HG03280 (cell line): ENCODE measurements around the gene C1orf141.
A peak's percentile ranks its signal among the peaks of the same experiment; 100 is the strongest.
"Not testable (repeated sequence)": the region's sequence is repeated elsewhere in the genome, so short reads cannot be mapped to it uniquely, and the experiment has no call there.

Source experiments
- ATAC-seq: cut with Tn5 transposase; IDR thresholded peaks from one replicate; pipeline ENCODE4 v1.9.1; 2021; ENCODE audit warnings: mild to moderate bottlenecking, moderate library complexity; ENCODE audit not compliant: unreplicated experiment

C1orf141 gene

GRCh38 chr1:67143966-67144365 lies 9.2 kb upstream of the C1orf141 start:
- ATAC-seq: no peak

GRCh38 chr1:67142931-67143330 lies 8.2 kb upstream of the C1orf141 start:
- ATAC-seq: no peak

- not testable (repeated sequence) for ATAC-seq
Measured at GRCh38 chr1:67141832-67142231, 7.1 kb upstream of the C1orf141 start.

GRCh38 chr1:67140460-67140859 lies 5.7 kb upstream of the C1orf141 start:
- ATAC-seq: no peak

GRCh38 chr1:67138813-67139499 lies 4.2 kb upstream of the C1orf141 start:
- ATAC-seq: no peak

GRCh38 chr1:67137307-67137753 lies 2.6 kb upstream of the C1orf141 start:
- ATAC-seq: no peak

- ATAC-seq: no peak
Measured at GRCh38 chr1:67135354-67135753, 584 bp upstream of the C1orf141 start.

- no peak for ATAC-seq
Measured at GRCh38 chr1:67133177-67133576, 1.6 kb downstream of the C1orf141 start.

- ATAC-seq: no peak
Measured at GRCh38 chr1:67130673-67131072, 4.1 kb downstream of the C1orf141 start.

- ATAC-seq: no peak
Measured at GRCh38 chr1:67126974-67127373, 7.8 kb downstream of the C1orf141 start.

GRCh38 chr1:67126111-67126746 lies 8.5 kb downstream of the C1orf141 start:
- no peak for ATAC-seq

GRCh38 chr1:67124455-67124854 lies 10.3 kb downstream of the C1orf141 start:
- no peak for ATAC-seq

GRCh38 chr1:67120855-67121619 lies 13.7 kb downstream of the C1orf141 start:
- ATAC-seq: no peak

GRCh38 chr1:67118646-67119045 lies 16.1 kb downstream of the C1orf141 start:
- no peak for ATAC-seq

GRCh38 chr1:67118191-67118590 lies 16.6 kb downstream of the C1orf141 start:
- no peak for ATAC-seq

GRCh38 chr1:67114162-67114561 lies 20.6 kb downstream of the C1orf141 start:
- no peak for ATAC-seq

GRCh38 chr1:67110352-67110751 lies 24.4 kb downstream of the C1orf141 start:
- ATAC-seq: peak; percentile 56

GRCh38 chr1:67105508-67105907 lies 29.3 kb downstream of the C1orf141 start:
- ATAC-seq: no peak

- no peak for ATAC-seq
Measured at GRCh38 chr1:67103548-67103947, 31.2 kb downstream of the C1orf141 start.

GRCh38 chr1:67100833-67101232 lies 33.9 kb downstream of the C1orf141 start:
- no peak for ATAC-seq

GRCh38 chr1:67097305-67097704 lies 37.5 kb downstream of the C1orf141 start:
- ATAC-seq: no peak

- ATAC-seq: no peak
Measured at GRCh38 chr1:67094191-67094590, 40.6 kb downstream of the C1orf141 start.
